ENCODE data around the gene FAM156A.
"Not testable (repeated sequence)": the region's sequence is repeated elsewhere in the genome, so short reads cannot be mapped to it uniquely, and the experiment has no call there.

The FAM156A gene

DNA sequence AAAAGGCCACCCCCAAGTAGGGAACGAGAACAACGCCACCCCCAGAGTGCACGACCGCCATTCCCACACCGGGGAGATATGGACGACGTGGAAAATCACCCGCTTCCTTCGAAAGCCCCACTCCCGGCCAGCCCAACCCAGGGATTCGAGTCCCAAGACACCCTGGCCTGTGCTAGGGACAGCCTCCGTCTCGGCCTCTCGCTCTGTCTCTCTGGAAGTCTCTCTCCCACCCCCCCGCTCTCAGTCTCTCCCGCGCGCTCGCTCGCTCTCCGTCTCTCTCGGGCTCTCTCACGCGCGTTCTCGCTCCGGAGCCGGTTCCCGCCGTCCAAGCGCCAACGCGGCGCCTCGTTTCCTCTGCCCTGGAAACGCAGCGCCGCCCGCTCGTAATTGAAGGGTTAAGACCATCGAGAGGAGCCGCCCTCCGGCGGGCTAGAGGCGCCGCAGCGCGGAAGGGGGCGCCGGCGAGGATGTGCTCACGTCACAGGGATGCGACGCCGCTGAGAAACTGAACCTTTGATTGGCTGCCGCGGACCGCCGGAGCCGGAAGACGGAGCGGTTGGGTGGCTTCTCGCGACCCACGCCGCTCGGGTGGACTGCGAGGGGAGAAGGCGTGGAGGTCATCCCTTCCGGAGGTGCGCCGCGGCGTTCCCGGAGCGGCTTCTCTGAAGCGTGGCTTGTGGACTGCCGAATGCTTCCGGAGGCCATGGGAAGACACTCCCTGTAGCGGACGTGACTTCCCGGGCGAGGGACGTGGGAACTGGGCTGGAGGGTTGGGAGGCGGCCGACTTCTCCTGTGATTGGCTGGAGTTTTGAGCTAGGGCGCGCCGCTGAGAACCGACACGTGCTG is at the start of gene FAM156A:
Gene FAM156A, minus strand, starts transcription at position 406 of the 847 bp plus-strand sequence. CDS start 9,930 bp downstream, outside the sequence.
- DNase-seq: not testable (repeated sequence)

DNA sequence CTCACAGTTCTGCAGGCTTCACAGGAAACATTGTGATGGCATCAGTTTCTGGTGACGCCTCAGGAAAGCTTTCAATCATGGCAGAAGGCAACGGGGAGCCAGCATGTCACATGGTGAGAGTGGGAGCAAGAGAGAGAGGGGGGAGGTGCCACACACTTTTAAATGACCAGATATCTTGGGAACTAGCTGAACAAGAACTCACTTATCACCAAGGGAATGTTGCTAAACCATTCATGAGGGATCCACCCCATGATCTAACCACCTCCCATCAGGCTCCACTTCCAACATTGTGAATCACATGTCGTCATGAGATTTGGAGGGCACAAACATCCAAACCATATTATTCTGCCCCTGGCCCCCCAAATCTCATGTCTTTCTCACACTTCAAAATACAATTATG is 47.0 kb upstream of the FAM156A start:
- peak in 2 of 56 donors; percentile 0 to 3 for DNase-seq

- peak in 21 of 56 donors; percentile 1 to 33 (median 8) for DNase-seq
Measured at GRCh38 chrX:53004811-53005210, 46.5 kb upstream of the FAM156A start.

- no peak for DNase-seq
Measured at GRCh38 chrX:53004038-53004437, 45.7 kb upstream of the FAM156A start.

DNA sequence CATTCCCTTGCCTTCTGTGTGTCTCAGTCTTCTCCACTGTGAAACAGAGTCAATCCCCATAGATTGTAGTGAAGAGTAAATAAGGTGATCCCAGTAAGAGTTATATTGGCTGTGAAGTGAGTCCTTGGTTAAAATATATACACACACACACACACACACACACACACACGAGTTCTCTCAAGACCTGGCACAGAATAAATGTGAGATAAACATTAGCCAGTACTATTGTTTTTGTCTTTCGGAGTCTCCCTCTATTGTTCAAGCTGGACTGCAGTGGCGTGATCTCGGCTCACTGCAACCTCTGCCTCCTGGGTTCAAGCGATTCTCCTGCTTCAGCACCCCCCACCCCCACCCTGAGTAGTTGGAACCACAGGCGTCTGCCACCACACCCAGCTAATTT is 44.8 kb upstream of the FAM156A start:
- DNase-seq: no peak

- no peak for DNase-seq
Measured at GRCh38 chrX:53001958-53002357, 43.6 kb upstream of the FAM156A start.

DNA sequence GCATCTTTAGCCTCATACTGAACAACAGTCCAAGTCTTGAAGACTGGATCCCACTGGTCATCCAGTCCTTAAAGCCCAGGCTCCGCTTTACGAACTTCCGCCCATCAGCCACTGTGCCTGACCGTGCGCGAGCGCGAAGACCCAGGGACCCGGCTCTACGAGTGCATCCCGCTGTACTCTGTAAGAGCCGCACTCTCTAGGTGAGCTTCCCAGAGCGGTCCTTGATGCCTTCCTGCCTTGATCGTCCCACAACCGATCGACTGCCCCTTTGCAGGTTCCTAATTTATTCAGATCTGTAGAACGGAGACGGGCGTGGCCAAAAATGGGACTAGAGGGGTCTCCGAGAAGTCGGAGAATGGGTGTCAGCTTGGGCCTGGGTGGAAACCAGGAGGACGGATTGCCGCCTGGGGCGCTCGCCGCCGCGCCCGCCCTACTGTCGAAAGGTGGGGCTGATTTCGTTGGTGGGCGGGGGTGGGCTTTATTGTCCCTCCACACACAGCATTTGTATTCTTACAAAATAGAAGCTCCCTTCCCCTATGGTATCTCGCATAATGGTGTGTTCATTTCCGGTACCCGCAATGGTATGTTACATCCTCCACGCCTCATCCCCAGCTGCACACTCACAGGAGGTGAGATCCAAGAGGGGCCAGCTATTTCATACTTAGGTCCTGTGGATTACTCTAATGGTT is 42.3 kb upstream of the FAM156A start:
- DNase-seq: no peak

GRCh38 chrX:52995987-52996331 is 37.6 kb upstream of the FAM156A start:
- DNase-seq: no peak

DNA sequence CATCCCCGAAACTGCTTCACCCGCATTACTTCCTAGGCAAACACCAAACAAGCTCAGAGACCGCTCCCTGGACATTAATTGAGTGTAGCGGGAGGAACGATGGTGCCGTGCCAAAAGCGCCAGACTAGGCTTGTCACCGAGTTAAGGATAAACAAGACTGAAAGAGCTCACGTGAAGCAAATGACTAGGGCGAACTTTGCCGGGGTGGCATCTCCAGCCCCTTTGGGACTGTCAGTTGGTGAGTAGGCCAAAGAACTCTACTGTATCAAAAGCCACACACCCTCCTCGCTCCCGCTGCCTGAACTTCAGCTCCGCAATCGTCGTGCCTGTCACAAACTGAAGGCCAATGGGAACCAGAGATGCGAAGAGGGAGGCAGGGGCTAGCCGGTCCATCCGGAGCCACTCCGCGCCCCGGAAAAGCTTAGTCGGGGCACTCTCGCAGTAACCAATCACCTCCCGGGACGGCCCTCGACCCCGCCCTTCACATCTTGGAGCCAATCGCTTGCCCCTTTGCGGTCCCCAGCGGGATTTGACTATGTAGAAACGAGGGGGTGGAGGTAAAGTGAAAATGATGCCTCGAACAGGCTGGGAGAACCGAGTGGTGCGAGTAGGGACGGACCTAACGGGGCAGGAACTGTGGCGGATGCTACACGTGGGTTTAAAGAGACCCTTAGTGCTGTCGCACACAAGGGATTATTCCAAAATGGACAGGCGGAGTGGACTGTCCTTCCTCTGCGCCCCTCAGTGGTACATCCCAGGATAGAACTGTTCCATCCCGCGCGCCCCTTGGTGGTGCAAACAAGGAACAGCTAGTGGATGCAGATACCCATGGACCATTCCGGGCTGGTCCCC is 37.0 kb upstream of the FAM156A start:
- peak; percentile 25 to 95 (median 87) for DNase-seq

GRCh38 chrX:52990848-52991247 is 32.5 kb upstream of the FAM156A start:
- no peak for DNase-seq

DNA sequence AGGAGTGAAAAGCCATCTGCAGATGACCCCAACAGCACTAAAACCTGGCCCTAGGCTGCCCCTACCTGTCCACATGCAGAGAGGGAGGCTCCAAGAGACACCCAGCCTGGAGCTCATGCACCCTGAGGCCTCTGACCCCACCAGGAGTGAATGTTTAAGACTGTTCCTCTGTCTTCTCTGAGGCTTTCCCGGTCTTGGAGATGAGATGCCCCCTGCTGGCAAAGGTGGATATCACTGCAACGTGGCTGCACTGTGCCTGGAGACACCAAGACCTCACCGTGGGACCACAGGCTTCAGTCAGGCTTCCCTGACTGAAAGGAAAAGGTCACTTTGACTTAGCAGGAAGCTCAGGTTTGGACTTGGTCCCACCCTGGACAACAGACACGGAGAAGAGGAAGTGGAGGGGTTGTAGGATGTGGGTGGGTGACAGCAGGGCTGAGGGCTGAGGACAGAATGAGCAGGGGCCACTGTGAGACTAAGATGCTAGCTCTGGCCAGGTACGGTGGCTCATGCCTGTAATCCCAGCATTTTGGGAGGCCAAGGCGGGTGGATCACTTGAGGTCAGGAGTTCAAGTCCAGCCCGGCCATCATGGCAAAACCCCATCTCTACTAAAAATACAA is 31.8 kb upstream of the FAM156A start:
- peak in 21 of 56 donors; percentile 0 to 51 (median 5) for DNase-seq

- DNase-seq: no peak
Measured at GRCh38 chrX:52988985-52989917, 30.9 kb upstream of the FAM156A start.

GRCh38 chrX:52983321-52984000 is 25.1 kb upstream of the FAM156A start:
- no peak for DNase-seq

DNA sequence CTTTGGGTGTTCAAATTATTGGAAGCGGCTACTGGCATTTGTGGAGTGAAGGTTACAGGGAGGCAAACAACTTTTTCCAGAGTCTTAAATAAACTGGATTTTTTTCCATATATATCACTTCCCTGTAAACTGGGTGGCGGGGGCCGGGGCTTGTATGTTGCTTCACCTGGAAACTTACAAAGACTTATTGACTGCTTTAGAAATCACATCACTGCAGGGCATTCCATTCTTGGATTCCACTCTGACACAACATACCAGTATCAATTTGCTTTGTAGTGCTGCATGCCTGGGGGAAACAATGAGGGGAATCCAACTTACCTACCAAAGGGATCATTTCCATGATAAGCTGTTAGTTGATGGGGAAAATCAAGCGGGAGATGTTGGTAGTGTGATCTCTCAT is 21.7 kb upstream of the FAM156A start:
- DNase-seq: no peak

DNA sequence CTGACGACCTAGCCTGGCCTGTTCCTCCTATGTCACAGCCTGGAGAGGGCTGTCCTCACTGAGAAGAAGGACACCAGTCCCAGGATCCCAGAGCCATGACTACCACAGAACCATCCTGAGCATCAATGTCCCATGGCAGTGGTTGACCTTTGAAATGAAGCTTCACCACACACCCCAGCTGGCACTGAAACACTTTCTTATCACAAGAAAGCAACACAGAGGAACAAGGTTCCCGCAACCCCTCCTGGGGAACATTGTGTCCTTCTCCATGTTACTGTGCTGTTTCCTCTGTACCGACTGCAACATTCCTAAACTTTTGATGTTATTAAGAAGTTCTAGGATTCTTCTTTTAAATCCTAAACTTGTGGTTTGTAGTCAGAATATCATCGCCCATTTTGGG is 21.2 kb upstream of the FAM156A start:
- DNase-seq: no peak

DNA sequence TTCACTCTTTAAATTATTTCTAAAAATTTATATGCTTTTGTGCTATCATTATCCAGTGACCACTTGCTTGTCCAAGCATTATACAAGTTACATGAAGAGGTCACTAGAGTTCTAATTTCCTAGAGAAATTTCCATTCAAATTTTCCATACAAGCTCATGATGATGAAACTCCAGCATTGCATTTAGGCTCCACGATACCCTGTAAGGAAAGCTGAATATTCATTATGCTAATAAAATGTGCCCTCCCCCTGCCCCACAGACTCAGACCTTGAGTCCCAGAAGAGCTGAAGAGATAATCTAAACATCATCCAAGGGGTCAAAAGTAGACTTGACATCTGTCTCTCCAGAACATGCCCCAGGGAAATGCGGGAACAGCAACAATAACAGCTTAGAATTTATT is 19.6 kb upstream of the FAM156A start:
- no peak for DNase-seq

DNA sequence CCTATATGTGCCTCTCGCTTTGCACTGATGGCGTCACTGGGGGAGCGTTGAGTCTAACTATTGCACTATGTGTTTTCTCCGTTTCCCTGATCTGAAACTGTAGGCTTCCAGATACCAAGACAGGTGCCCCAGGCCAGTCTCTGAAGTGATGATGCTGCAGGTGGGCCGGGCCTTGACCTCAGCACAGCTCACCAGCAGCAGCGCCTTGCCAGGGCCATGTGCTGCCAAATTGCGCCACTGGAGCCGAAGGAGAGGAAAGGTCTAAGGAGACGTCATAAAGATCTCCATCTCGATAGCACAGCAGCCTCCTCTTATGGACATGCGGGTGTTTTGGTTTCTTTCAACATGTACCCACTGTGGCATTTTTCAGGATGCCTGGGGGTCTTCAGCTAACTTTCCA is 17.3 kb upstream of the FAM156A start:
- not testable (repeated sequence) for DNase-seq

DNA sequence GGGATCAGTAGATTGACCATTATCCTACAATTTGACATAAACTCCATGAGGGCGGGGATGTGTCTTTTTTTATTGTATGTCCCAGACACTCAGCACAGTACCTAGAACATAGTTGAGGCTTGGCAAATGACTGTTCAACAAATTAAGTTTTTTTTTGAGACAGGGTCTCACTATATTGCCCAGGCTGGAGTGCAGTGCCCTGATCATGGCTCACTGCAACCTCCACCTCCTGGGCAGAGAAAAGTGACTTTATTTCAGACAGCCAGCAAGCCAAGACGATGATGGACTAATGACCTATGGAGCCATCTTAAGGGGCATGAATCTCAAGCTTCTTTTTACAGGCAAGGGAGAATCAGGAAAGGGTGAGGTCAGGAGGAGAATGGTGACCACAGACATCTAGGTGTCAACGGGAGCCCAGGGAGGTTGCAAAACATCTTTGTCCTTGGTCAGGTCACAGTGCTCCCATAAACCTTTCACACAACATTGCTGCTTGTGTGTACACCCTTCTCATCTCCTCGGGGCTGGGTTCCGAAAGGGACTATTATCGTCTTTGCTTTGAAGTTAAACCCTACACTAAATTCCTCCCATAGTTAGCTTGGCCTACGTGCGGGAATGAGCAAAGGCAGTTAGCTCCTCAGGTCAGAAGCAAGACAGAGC is 16.1 kb upstream of the FAM156A start:
- DNase-seq: not testable (repeated sequence)

GRCh38 chrX:52967922-52968321 is 9.6 kb upstream of the FAM156A start:
- not testable (repeated sequence) for DNase-seq

Measured in amygdala (tissue), 56 donors.